ENCODE results near the gene TFF2. TPM values are rescaled to one million over a fixed set of nuclear protein-coding genes. Genes with fewer than 3 reads are reported as not detected.

Gene TFF2
- polyA plus RNA-seq, 1 of the 3 experiments (the other 2 are of a cell fraction), result not detected

- DNase-seq, result peak; percentile 57
- 13% methylated on average over 5 of the region's 12 CpGs for WGBS (ENCODE audit: low lambda C conversion rate)
- H2AFZ ChIP-seq (ENCODE audit: low read depth), result no peak overlapping the region
- no peak overlapping the region for H3K4me3 ChIP-seq (ENCODE audit: low read depth in 2 of 2, low read length in 1 of 2)
- H3K27ac ChIP-seq (ENCODE audit: low read depth in 2 of 2, low read length in 1 of 2), result no peak overlapping the region
- peaks cover 0 to 9% of the 10 kb centered on the region in 2 experiments; a peak in 1 of 4 replicates for H3K4me1 ChIP-seq (ENCODE audit: control insufficient read depth in 1 of 2, insufficient read depth in 2 of 2, low read depth in 1 of 2, low read length in 1 of 2)
- no peaks in the 10 kb centered on the region for H4K20me1 ChIP-seq (ENCODE audit: insufficient read depth)
- no peaks in the 10 kb centered on the region for H3K9me3 ChIP-seq
- H3K36me3 ChIP-seq (replicated peaks in 1 of 2; ENCODE audit: control insufficient read depth in 1 of 2, insufficient read depth in 2 of 2, low read length in 1 of 2), result no peaks in the 10 kb centered on the region
- no peaks in the 10 kb centered on the region for H3F3A ChIP-seq (replicated peaks; ENCODE audit: insufficient read depth)
- H3K79me2 ChIP-seq (ENCODE audit: insufficient read depth), result no peaks in the 10 kb centered on the region
- ChIA-PET CTCF (interaction anchor here (1.4 to 1.7 kb wide), 3 partner anchors 8 to 156 kb away, joined by 3 to 14 read pairs (median 4); no protein-coding TSS in a partner anchor), POLR2A (no interaction called here)
- no peak for TF ChIP-seq RCOR1 (IDR thresholded peaks at IDR 0.05; ENCODE audit: low read length)
- no peak for TF ChIP-seq TEAD4 (IDR thresholded peaks at IDR 0.05; ENCODE audit: borderline replicate concordance, insufficient read depth)
- TF ChIP-seq RAD21 (IDR thresholded peaks at IDR 0.05; ENCODE audit: low read length), result no peak
- no peak for TF ChIP-seq YY1 (IDR thresholded peaks at IDR 0.05; ENCODE audit: low read depth)
- H3K9me2 ChIP-seq, result no peaks in the 10 kb centered on the region
- no peaks in the 10 kb centered on the region for H3K27me3 ChIP-seq (ENCODE audit: insufficient read depth)
- no peak overlapping the region for H3K9ac ChIP-seq
- H3K4me2 ChIP-seq, result no peak overlapping the region
Observed at GRCh38 chr21:42302076-42302650, 48.6 kb downstream of the TFF2 start.

- no peak for TF ChIP-seq MAX (IDR thresholded peaks at IDR 0.05; ENCODE audit: low read depth)
- no peak for TF ChIP-seq USF2 (IDR thresholded peaks at IDR 0.05; ENCODE audit: borderline replicate concordance, low read depth, low read length)
- TF ChIP-seq GABPA (IDR thresholded peaks at IDR 0.05; ENCODE audit: low read depth), result no peak
- no peak for TF ChIP-seq TAF1 (IDR thresholded peaks at IDR 0.05; ENCODE audit: borderline replicate concordance, low read depth, low read length)
- TF ChIP-seq RXRA (IDR thresholded peaks at IDR 0.05; ENCODE audit: borderline replicate concordance, low read depth), result no peak
- no peak for TF ChIP-seq SIN3A (IDR thresholded peaks at IDR 0.05; ENCODE audit: borderline replicate concordance, low read depth, low read length)
- no peak for TF ChIP-seq GATA2 (CRISPR knock-in tag; IDR thresholded peaks at IDR 0.05)
- no peak for TF ChIP-seq MXI1 (IDR thresholded peaks at IDR 0.05; ENCODE audit: low read depth, low read length)
- TF ChIP-seq RAD21 (IDR thresholded peaks at IDR 0.05; ENCODE audit: low read length), result no peak
- TF ChIP-seq FOXJ3 (CRISPR knock-in tag; IDR thresholded peaks at IDR 0.05), result no peak
- TF ChIP-seq EZH2phosphoT487 (IDR thresholded peaks at IDR 0.05; ENCODE audit: borderline replicate concordance, low read depth), result no peak
- no peak for TF ChIP-seq CHD2 (IDR thresholded peaks at IDR 0.05; ENCODE audit: low read length, partially characterized antibody)
- TF ChIP-seq PBX3 (IDR thresholded peaks at IDR 0.05), result no peak
- no peak for TF ChIP-seq YY1 (IDR thresholded peaks at IDR 0.05; ENCODE audit: low read depth)
- TF ChIP-seq RCOR1 (IDR thresholded peaks at IDR 0.05; ENCODE audit: low read length), result no peak
- TF ChIP-seq TCF12 (IDR thresholded peaks at IDR 0.05), result no peak
- no peak for TF ChIP-seq TEAD4 (IDR thresholded peaks at IDR 0.05; ENCODE audit: borderline replicate concordance, insufficient read depth)
- TF ChIP-seq REST (IDR thresholded peaks at IDR 0.05; ENCODE audit: low read depth, low read length), result no peak
- TF ChIP-seq ELF1 (IDR thresholded peaks at IDR 0.05), result no peak
- WGBS (ENCODE audit: low lambda C conversion rate), result 61% methylated on average over 13 of the region's 20 CpGs
- no peaks in the 10 kb centered on the region for H4K20me1 ChIP-seq (ENCODE audit: insufficient read depth)
- H3K9me2 ChIP-seq, result no peaks in the 10 kb centered on the region
- H3K9me3 ChIP-seq, result no peaks in the 10 kb centered on the region
- CTCF ChIA-PET, result interaction anchor here (1.4 to 1.5 kb wide), 2 partner anchors 9 to 156 kb away, joined by 3 to 14 read pairs; no protein-coding TSS in a partner anchor
- no peak overlapping the region for H3K4me2 ChIP-seq
- no peak overlapping the region for H3K27ac ChIP-seq (ENCODE audit: low read depth in 2 of 2, low read length in 1 of 2)
- no peak overlapping the region for H2AFZ ChIP-seq (ENCODE audit: low read depth)
- H3F3A ChIP-seq (replicated peaks; ENCODE audit: insufficient read depth), result no peaks in the 10 kb centered on the region
- H3K27me3 ChIP-seq (ENCODE audit: insufficient read depth), result no peaks in the 10 kb centered on the region
- H3K4me3 ChIP-seq (ENCODE audit: low read depth in 2 of 2, low read length in 1 of 2), result no peak overlapping the region
- peaks cover 0 to 9% of the 10 kb centered on the region in 2 experiments; a peak in 1 of 4 replicates for H3K4me1 ChIP-seq (ENCODE audit: control insufficient read depth in 1 of 2, insufficient read depth in 2 of 2, low read depth in 1 of 2, low read length in 1 of 2)
- POLR2A ChIA-PET, result no interaction called here
- DNase-seq, result no peak
- H3K9ac ChIP-seq, result no peak overlapping the region
- H3K79me2 ChIP-seq (ENCODE audit: insufficient read depth), result no peaks in the 10 kb centered on the region
- no peaks in the 10 kb centered on the region for H3K36me3 ChIP-seq (replicated peaks in 1 of 2; ENCODE audit: control insufficient read depth in 1 of 2, insufficient read depth in 2 of 2, low read length in 1 of 2)
Observed at GRCh38 chr21:42301371-42302075, 49.3 kb downstream of the TFF2 start.

All from SK-N-SH (cell line).